Lung (tissue), 12 donors: ENCODE data around the gene PIP5K1B. TPM values are rescaled to one million over a fixed set of nuclear protein-coding genes. Genes with fewer than 3 reads are reported as not detected.

Source experiments
- ATAC-seq: fragments of 200-7000 bp; cut with Tn5 transposase; one replicate; pipeline ENCODE4 v1.9.1; 2020; ENCODE audit warnings: moderate number of reproducible peaks; ENCODE audit not compliant: insufficient read depth, low FRiP score
- DNase-seq, 3 donors: peaks; one replicate each; pipeline ENCODE4 v3.0.0-alpha.2; 2013 to 2017
- H3K27ac ChIP-seq, 2 donors: one replicate each; pipeline ENCODE4 v1.5.1; 2013; ENCODE audit warnings: mild to moderate bottlenecking in 2 of 2, moderate library complexity in 2 of 2, control low read depth in 1 of 2, inconsistent platforms in 1 of 2, low read depth in 1 of 2, low read length in 1 of 2
- H3K27me3 ChIP-seq, 3 donors: one replicate each; pipeline ENCODE4 v1.5.1; 2013; ENCODE audit warnings: low read length in 2 of 3; ENCODE audit not compliant: control insufficient read depth in 3 of 3, insufficient read depth in 3 of 3
- H3K36me3 ChIP-seq, 4 donors: one replicate each; pipeline ENCODE4 v1.5.1; 2013; ENCODE audit warnings: low read length in 4 of 4, mild to moderate bottlenecking in 1 of 4, moderate library complexity in 1 of 4; ENCODE audit not compliant: control insufficient read depth in 4 of 4, insufficient read depth in 4 of 4
- H3K4me1 ChIP-seq, 5 donors: one replicate each; pipeline ENCODE4 v1.5.1; 2013; ENCODE audit warnings: low read length in 5 of 5, mild to moderate bottlenecking in 2 of 5, moderate library complexity in 1 of 5; ENCODE audit not compliant: control insufficient read depth in 5 of 5, insufficient read depth in 5 of 5
- H3K4me3 ChIP-seq: one replicate; pipeline ENCODE4 v1.5.1; 2013; ENCODE audit warnings: mild to moderate bottlenecking, control low read depth, moderate library complexity
- H3K9ac ChIP-seq, 2 donors: one replicate each; pipeline ENCODE4 v1.5.1; 2013; ENCODE audit warnings: low read length in 2 of 2, control low read depth in 1 of 2; ENCODE audit not compliant: insufficient read depth in 1 of 2
- H3K9me3 ChIP-seq, 4 donors: one replicate each; pipeline ENCODE4 v1.5.1; 2013; ENCODE audit warnings: low read length in 3 of 4, mild to moderate bottlenecking in 1 of 4, moderate library complexity in 1 of 4; ENCODE audit not compliant: control insufficient read depth in 4 of 4, insufficient read depth in 3 of 4
- WGBS, 2 donors: extraction: QIAGEN DNeasy Blood & Tissue Kit; methylation state at CpG; one replicate each; pipeline ENCODE4 v1.1.7; 2013; 5-methylcytosine and 5-hydroxymethylcytosine counted together
- polyA plus RNA-seq, 2 donors: library from polyadenylated mRNA; stranded (reverse); fragments of 200-250 nt; gene quantifications; one replicate each; pipeline ENCODE4 v1.2.1, GENCODE V29; 2013
- total RNA-seq, 2 donors: library from RNA; depleted of rRNA in 1 of 2; stranded (reverse); fragments of >200 nt in 1 of 2; gene quantifications; one replicate each; pipeline ENCODE4 v1.2.1, GENCODE V29; 2014 to 2021
- TF ChIP-seq, protein P1 (sequence below): IDR thresholded peaks from 2 replicates; pipeline ENCODE4 v1.5.1; 2012; ENCODE audit warnings: mild to moderate bottlenecking; ENCODE audit errors: control extremely low read depth, extremely low read depth
- donor health status: control.
- donor health status: control.
- donor health status: Bipolar disorder and iron deficiency.
- donor health status: healthy.
- donor health status: DM: yes; HTN: yes; CAD: no.

Gene PIP5K1B
- total and polyA plus RNA-seq, 4 donors: 6.6 to 28.2 (median 15.6) TPM

DNA sequence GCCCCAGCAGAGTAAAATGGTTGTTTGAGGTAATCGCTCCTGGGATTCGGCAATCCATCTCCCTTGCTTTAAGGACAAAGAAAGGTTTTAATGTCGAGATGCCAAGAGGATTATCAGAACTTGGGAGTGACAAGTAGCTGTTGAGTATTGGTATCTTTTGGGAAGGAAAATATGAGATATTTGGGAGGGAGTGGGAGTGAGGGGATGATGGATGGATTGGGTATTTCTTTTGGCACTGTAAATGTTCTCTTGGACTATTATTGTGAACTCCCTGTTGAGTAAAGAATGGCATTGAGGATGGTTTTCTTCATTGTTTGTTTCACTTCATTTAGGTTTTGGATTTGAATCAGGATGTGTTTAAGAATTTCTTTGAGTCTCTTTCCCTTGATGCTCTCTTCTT is 86.1 kb downstream of the PIP5K1B start:
- TF ChIP-seq, protein P1, sequence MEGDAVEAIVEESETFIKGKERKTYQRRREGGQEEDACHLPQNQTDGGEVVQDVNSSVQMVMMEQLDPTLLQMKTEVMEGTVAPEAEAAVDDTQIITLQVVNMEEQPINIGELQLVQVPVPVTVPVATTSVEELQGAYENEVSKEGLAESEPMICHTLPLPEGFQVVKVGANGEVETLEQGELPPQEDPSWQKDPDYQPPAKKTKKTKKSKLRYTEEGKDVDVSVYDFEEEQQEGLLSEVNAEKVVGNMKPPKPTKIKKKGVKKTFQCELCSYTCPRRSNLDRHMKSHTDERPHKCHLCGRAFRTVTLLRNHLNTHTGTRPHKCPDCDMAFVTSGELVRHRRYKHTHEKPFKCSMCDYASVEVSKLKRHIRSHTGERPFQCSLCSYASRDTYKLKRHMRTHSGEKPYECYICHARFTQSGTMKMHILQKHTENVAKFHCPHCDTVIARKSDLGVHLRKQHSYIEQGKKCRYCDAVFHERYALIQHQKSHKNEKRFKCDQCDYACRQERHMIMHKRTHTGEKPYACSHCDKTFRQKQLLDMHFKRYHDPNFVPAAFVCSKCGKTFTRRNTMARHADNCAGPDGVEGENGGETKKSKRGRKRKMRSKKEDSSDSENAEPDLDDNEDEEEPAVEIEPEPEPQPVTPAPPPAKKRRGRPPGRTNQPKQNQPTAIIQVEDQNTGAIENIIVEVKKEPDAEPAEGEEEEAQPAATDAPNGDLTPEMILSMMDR: no peak
- WGBS, 2 donors: 81 to 85% methylated on average over 3 of the region's 3 CpGs
- H3K36me3 ChIP-seq: peaks cover 0 to 2% (median 0%) of the 10 kb centered on the region in 4 donors
- peaks cover 0 to 10% (median 4%) of the 10 kb centered on the region in 5 donors for H3K4me1 ChIP-seq
- H3K27me3 ChIP-seq: peaks cover 0 to 2% (median 0%) of the 10 kb centered on the region in 3 donors
- no peak overlapping the region for H3K27ac ChIP-seq
- H3K4me3 ChIP-seq: no peak overlapping the region
- H3K9me3 ChIP-seq: no peaks in the 10 kb centered on the region
- ATAC-seq (no peak), DNase-seq (no peak)
- H3K9ac ChIP-seq: no peak overlapping the region

DNA sequence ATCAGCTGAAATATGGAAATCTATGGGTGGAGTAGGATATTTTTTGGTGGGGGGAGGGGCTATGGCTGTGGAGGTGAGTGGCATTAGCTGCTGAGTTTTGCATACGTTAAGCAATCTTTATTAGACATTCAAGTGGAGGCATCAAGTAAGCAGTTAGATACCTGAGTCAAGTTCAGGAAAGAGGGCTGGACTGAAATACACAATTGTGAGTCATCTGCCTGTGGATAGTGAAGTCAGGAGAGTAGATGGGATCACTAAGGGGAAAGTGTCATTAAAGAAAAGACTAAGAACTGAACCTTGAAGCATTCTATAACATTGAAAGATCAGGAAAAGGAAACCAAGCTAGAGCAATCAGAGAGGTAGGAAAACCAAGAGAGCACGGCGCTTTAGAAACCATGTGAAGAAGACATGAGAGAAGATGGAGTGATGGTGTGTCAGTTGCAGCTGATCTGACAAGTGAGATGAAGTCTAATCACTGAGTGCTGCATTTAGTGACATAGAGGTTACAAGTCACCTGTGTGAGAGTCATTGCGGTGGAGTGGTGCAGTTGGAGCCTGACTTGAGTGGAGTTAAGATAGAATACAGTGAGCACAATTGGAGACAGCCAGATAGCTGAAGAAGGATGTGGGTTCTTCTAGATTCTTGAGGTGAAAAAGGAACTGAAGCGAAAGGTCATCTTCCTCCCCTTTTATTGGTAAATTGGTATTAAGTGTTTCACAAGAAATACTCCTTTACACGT is 88.7 kb downstream of the PIP5K1B start:
- 72 to 84% methylated on average over 6 of the region's 6 CpGs for WGBS, 2 donors

DNA sequence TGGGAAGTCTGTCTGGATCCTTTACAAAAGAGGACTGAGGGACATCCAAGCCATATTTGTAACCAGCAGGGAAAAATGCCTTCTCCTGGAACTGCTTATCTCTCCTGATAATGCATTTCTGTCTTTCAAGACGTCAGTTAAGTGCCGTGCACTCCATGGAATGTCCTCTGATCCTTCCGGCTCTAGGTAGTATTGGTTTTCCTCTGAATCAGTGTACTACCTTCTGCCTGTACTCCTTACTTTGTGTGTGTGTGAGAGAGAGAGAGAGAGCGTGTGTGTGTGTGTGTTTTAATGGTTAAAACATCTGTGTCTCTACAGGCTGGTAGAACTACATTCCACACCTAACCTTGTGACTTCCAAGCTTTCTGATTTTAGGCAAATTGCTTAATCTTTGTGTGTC is 89.9 kb downstream of the PIP5K1B start:
- peak in 2 of 3 donors; percentile 22 to 43 for DNase-seq
- peaks cover 0 to 10% (median 4%) of the 10 kb centered on the region in 5 donors for H3K4me1 ChIP-seq
- no peak overlapping the region for H3K4me3 ChIP-seq
- H3K27me3 ChIP-seq: peaks cover 0 to 2% (median 0%) of the 10 kb centered on the region in 3 donors
- ATAC-seq: peak; percentile 58
- TF ChIP-seq, protein P1: no peak
- no peaks in the 10 kb centered on the region for H3K36me3 ChIP-seq
- no peak overlapping the region for H3K9ac ChIP-seq
- WGBS, 2 donors: 56 to 69% methylated on average over 4 of the region's 4 CpGs
- peak overlapping the region in 1 of 2 donors; percentile 53 for H3K27ac ChIP-seq
- H3K9me3 ChIP-seq: no peaks in the 10 kb centered on the region

More for the DNA sequence above, 88.7 kb downstream of the PIP5K1B start:
- Histone ChIP-seq H3K4me1 (peaks cover 0 to 10% (median 4%) of the 10 kb centered on the region in 5 donors), H3K9me3 (no peaks in the 10 kb centered on the region), H3K4me3 (no peak overlapping the region), H3K27me3 (peaks cover 0 to 2% (median 0%) of the 10 kb centered on the region in 3 donors), H3K9ac (no peak overlapping the region), H3K27ac (peak overlapping the region; percentile 23 to 24), H3K36me3 (no peaks in the 10 kb centered on the region)
- ATAC-seq: no peak
- TF ChIP-seq, protein P1: no peak
- DNase-seq: no peak
